ES-I3 (cell line): ENCODE data around the gene CALY.

Experiments
- H3K36me3 ChIP-seq: 2 replicates; pipeline ENCODE4 v1.6.1; 2013; ENCODE audit warnings: mild to moderate bottlenecking, low read length, control low read depth, moderate library complexity; ENCODE audit not compliant: insufficient read depth
- H3K4me1 ChIP-seq: 2 replicates; pipeline ENCODE4 v1.6.1; 2013; ENCODE audit warnings: mild to moderate bottlenecking, control low read depth, low read length; ENCODE audit not compliant: insufficient read depth
- H3K9ac ChIP-seq: 2 replicates; pipeline ENCODE4 v1.6.1; 2013; ENCODE audit warnings: low read depth, mild to moderate bottlenecking, low read length, moderate library complexity
- H3K9me3 ChIP-seq: 2 replicates; pipeline ENCODE4 v1.6.1; 2013; ENCODE audit warnings: mild to moderate bottlenecking, low read length, moderate library complexity; ENCODE audit not compliant: control insufficient read depth, insufficient read depth

Gene CALY

DNA sequence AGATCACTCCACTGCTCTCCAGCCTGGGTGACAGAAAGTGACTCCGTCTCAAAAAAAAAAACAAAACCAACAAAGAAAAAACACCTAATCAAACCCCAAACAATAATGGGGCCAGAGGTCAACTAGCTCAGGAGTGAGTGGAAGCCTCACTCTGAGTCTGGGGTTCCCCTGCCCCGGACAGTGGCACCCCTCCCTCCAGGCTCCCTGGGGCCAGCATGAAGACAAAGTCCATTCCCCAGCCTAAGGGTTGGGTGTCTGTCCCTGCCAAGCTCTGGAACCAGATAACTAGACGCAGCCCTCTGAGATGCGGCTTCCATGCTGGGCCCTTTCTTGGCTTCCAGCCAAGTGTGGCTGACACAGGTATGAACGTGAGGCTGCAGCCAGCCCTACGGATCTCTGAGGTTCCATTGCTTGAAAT lies 22.9 kb upstream of the CALY start:
- H3K9ac ChIP-seq = no peak overlapping the region
- no peaks in the 10 kb centered on the region; the same call in 1 of the 2 replicates for H3K36me3 ChIP-seq
- H3K4me1 ChIP-seq = no peaks in the 10 kb centered on the region
- H3K9me3 ChIP-seq = no peaks in the 10 kb centered on the region

DNA sequence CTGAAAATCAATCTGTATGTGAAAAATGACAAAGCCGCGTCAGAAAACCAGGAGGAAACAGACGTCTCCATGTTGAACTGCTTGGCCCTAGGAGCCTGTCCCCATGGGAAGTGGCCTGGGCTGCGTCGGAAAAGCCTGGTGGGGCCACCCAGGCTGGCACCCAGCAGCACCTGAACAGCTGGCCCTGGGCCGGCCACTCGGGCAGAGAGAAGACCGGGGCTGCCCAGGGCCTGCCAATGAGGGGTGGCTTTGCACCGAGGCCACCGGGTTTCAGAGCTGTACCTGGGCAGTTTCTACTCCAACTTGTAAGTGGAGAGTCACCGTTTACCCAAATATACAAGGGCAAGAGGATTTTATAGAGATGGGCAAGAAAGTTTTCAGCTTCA lies 22.2 kb upstream of the CALY start:
- no peak overlapping the region for H3K9ac ChIP-seq
- H3K4me1 ChIP-seq = no peaks in the 10 kb centered on the region
- no peaks in the 10 kb centered on the region; the same call in 1 of the 2 replicates for H3K36me3 ChIP-seq
- no peaks in the 10 kb centered on the region for H3K9me3 ChIP-seq

DNA sequence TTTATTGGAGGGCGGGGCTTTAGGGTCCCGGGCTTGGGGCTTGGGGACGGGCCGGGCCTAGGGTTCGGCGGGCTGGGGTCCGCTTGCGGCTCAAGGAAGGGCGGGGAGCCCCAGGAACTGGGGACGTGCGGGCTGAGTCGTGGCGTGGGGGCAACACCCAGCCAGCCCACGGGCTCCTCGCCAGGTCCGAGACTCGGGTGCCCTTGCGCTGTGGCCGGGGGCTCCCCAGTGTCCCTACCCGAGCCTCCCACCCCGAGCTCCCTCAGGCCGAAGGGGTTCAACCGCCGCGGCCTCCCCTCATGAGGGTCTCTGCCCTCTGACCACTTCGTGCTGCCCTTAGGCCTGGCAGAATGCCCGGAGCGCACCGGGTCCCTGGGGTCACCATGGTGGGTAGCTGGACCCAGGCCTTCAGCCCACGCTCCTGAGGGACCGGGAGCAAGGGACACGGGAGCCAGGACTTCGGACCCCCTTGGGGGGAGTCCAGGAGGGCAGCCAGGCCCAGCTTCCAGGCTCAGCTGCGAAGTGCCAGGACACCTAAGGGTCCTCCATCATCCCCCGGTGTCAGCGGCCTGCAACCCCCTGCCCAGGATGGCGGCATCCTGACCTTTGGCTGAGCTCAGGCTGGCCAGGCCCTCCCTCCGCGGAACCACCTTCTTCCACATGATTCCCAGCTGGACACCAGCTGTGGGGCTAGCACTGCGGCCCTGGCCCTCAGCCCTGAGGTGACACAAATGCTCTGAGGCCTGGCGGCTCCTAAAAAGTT lies 21.6 kb upstream of the CALY start:
- Histone ChIP-seq H3K36me3 (no peaks in the 10 kb centered on the region; the same call in 1 of the 2 replicates), H3K9ac (no peak overlapping the region; the same call in 1 of the 2 replicates), H3K4me1 (no peaks in the 10 kb centered on the region), H3K9me3 (no peaks in the 10 kb centered on the region)

DNA sequence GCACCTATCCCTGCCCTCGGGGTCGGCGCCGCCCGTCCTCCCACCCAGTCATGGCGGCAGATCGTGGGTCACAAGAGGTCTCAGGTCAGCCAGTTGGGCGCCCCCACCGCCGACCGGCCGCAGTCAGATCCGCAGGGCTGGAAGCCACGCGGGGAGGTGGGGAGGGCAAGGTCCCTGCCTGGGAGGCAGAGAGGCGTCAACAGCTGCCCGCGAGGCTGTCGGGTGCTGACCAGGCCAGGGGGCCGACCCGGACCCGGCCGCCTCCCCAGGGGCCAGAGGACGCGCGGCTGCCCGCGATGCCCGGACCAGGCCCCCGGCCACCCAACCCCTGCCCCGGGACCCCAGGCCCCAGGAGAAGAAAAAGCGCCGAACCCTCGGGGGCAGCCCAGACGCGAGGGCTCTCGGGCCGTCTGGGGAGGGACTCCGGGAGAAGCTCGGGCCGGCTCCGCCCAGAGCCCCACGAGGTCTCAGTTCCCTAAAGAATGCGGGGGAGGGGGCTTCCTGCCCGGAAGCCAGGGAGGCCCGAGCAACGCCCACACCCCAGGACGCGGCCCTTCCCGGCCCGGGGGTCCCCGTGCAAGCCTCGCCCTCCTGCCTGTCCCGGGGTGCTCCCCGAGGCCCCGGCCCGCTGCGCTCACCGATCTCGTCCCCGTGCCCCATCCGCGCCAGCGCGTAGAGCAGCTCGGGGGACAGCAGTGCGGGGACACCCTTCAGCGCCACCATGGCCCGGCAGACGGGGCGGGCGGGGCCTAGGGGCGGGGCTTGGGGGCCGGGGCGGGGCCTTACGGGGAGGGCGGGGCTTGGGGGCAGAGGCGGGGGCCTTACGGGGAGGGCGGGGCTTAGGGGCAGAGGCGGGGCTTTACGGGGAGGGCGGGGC lies 20.8 kb upstream of the CALY start, which contains the start of gene FUOM:
TSS of gene FUOM (minus strand) at position 735 of the 877 bp plus-strand sequence. CDS start at position 723, 12 bp downstream.
- Histone ChIP-seq H3K9ac (peak within 1 kb of the TSS; percentile 91), H3K36me3 (no peaks in the 10 kb centered on the region), H3K9me3 (no peaks in the 10 kb centered on the region), H3K4me1 (no peaks in the 10 kb centered on the region)

DNA sequence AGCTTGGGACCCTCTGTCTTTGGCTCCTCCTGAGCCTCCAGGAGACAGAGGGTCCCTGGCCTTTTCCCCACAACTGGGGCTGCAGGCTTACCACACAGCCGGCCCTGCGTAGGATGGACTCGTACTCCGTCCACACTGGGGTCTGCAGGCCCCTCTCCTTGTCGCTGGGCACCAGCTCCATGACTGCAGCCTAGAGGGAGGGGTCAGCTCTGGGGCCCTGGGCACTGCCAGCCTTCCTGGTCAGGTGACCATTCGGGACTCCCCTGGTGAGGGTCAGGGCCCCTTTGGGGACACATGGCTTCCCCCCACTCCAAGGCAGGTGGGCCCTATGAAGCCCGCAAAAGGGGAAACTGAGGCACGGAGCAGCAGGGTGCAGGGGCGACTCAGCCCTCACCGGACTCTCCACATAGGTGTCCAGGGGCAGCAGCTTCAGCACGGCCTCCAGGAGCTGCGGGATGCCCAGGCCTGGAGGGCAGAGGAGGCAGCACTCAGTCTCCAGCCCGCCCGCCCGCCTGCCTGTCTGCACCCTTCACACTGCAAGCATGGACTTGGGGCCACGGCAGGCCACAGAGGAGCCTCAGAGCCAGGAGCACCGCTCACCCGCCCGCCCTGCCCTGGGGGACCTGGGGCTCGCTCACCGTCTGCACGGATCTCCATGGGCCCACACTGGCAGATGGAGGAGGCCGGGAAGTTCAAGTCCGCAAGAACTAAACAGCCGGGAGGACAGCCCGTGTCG lies 20.0 kb upstream of the CALY start:
- Histone ChIP-seq H3K9ac (peak overlapping the region; percentile 91), H3K4me1 (no peaks in the 10 kb centered on the region; the same call in 1 of the 2 replicates), H3K36me3 (no peaks in the 10 kb centered on the region), H3K9me3 (no peaks in the 10 kb centered on the region)

DNA sequence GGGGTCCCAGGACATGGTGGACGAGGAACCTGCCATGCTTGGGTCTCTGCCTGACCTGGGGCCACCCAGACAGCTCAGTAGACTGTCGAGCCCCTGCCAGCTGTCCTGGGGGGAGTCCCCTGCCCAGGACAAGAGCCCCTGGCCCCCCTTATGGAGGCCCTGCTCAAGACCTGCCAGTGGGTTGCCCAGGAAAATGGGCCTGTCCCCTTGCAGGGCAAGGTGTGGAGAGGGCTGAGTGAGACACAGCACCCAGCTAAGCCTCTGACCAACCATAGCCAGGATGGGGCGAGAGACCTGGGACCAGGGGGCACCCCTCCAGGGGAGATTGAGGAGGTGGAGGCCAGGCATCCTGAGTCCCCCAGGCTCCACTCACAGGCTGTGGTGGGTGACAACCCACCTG lies 19.3 kb upstream of the CALY start:
- Histone ChIP-seq H3K9ac (no peak overlapping the region), H3K36me3 (no peaks in the 10 kb centered on the region), H3K9me3 (no peaks in the 10 kb centered on the region), H3K4me1 (no peaks in the 10 kb centered on the region; the same call in 1 of the 2 replicates)

DNA sequence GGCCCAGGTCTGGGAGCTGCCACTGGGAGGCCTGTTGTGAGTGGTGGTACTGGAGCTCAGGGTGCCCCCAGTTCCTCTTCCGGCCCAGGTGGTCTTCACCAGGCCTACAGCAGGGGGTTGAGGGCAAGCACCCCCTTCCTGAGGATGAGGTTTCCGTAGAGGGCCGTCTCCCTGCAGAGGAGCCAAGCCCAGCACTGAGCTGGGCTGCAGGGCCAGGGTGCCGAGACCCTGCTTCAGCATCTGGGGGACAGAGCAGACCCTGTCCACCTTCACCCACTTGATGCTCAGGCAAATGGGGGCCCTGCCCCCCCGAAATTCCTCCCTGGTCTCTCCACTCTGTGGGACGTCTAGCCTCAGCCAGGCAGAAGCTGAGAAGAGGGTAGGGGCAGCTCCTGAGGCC lies 18.6 kb upstream of the CALY start:
- no peaks in the 10 kb centered on the region for H3K36me3 ChIP-seq
- no peaks in the 10 kb centered on the region for H3K9me3 ChIP-seq
- H3K9ac ChIP-seq = no peak overlapping the region
- H3K4me1 ChIP-seq = no peaks in the 10 kb centered on the region; the same call in 1 of the 2 replicates

DNA sequence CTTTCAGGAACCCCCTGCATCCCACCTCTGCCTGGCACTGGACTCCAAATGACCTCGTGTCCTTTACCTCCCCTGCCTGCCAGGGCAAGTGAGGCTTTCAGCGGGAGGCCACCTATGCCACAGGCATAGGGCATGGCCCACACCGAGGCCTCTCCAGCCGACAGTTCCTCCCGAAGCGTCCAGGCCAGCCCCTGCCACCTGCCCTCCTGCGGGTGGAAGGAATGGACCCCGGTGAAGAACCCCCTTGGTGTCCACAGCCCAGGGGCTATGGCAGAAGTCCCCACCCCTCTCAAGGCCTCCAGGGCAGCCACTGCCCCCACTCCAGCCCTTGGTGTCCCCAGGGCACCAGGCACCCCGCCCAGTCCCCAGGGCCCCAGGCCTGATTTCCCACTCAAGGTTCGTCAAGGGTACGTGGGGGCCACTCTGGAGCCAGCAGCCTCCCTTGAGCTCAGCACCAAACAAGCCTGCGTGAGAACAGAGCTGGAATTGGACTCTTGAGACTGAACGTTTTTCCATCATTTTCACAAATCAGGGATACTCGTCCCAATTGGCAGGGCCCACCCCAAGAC lies 18.1 kb upstream of the CALY start:
- no peak overlapping the region for H3K9ac ChIP-seq
- no peaks in the 10 kb centered on the region; the same call in 1 of the 2 replicates for H3K4me1 ChIP-seq
- no peaks in the 10 kb centered on the region for H3K36me3 ChIP-seq
- H3K9me3 ChIP-seq = no peaks in the 10 kb centered on the region

DNA sequence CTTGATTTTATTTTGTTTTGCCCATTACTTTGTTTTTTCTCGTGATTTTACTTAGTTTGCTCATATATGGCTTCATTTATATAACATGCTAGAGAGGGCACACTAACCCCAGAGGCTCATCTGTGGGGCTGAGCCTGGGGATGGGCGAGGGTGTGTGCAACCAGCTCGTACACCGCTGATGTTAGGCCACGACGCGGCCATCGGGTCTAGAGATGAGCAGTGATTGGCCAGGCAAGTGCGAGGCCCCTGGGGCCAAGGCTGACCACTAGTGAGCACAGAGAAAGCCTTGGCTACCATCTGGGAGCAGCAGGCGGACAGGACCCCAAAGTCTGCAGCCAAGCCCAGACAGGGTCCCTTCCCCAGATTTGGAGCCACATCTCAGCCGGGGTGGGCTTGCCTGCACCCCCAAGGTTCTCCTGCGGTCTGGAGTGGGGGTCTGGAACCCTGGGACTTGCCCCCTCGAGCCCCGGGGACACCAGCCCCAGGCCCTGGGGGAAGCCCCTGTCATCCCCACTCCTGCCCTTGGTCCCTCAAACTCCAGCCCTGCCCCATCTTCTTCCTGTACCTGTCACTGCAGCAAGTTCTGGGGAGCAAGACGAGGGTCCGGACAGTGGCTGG lies 17.4 kb upstream of the CALY start:
- no peak overlapping the region for H3K9ac ChIP-seq
- H3K9me3 ChIP-seq = no peaks in the 10 kb centered on the region
- H3K4me1 ChIP-seq = no peaks in the 10 kb centered on the region; the same call in 1 of the 2 replicates
- no peaks in the 10 kb centered on the region for H3K36me3 ChIP-seq

DNA sequence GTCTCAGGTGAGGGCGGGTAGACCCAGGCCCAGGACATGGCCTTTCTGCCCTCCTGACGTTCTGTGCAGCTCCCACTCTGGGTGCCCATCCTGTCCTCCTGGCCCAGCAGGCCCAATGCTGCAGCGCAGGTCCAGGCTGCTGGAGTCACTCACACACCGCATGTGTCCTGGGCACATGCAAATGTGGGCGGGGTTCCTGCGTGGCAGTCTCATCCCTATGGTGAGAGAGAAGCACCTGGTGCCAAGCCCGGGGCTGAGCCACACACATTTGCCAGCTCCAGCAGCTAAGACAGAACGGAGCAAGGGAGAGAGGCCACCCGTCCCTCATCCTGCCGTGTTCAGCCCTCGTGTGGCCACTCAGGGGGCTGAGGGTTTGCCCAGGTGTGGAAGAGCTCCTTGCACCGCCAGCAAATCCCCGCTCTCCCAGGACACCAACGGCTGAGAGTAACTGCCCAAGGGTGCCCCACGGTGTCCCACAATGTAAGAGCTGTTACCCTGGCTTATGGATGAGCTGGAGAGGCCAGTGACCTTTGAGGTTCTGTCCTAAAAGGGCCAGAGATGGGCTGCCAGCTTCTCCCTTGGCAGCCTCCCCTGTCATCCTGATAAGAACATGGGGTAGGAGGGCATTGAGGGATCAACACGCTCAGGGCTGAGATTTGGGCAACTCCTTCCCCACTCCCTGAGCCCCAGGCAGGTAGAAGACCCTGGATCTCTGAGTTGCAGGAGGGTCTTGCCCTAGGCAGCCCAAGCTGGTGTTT lies 16.7 kb upstream of the CALY start:
- Histone ChIP-seq H3K4me1 (no peaks in the 10 kb centered on the region; the same call in 1 of the 2 replicates), H3K36me3 (no peaks in the 10 kb centered on the region), H3K9me3 (no peaks in the 10 kb centered on the region), H3K9ac (no peak overlapping the region)

DNA sequence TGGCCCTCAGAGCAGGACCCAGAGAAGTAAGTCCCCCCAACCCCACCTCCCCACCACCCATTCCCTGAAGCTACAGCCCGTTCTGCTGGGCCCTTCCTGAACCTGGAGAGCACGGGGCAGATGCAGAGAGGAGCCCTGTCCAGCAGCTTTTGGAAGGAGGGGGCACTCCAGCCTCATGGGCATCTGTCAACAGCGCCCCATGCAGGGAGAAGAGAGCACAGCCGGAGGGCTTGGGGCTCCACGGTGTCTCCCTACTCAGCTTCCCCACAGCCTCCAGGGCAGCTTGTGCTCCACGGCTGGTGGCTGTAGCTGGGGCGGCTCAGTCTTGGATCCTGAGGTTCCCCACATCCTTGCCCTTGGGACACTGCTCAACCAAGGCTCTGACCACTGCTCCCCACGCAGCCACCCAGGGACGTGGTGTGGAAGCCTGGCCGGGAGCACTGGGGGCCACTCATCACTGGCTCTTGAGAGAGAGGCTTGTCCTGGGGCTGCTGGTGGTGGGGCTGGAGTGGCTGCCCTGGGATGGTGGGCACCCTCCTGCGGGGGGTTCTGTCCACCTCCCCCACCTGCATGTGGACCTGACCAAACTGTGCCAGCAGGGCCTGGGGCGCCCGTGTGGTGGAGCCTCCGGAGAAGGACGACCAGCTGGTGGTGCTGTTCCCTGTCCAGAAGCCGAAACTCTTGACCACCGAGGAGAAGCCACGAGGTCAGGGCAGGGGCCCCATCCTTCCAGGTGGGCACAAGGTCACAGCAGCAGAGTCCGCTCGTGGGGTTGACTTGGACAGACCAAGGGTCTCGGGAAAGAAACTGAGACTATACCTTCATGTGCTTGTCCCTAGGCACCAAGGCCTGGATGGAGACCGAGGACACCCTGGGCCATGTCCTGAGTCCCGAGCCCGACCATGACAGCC lies 15.0 kb upstream of the CALY start:
- H3K9me3 ChIP-seq = no peaks in the 10 kb centered on the region
- no peak overlapping the region for H3K9ac ChIP-seq
- no peaks in the 10 kb centered on the region for H3K36me3 ChIP-seq
- H3K4me1 ChIP-seq = peaks cover 3% of the 10 kb centered on the region; the same call in 1 of the 2 replicates

DNA sequence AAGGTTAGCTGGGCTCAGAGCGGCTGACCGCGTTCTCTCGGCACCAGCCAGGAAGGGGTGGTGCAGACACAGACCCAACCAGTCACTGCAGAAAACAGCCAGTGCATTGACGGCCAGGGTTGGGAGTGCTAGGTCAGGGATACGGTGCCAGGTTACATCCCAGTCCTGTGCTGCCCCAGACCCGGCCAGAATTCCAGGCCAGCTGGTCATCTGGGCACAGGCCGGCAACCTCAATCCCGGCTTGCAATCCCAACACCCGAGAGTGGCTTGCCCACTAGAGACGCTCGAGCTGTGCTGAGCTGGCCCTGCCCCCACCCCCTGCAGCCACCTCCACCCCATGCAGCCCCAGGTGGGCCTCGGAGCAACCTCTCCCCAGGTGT lies 14.2 kb upstream of the CALY start:
- H3K9ac ChIP-seq = no peak overlapping the region
- peaks cover 3% of the 10 kb centered on the region; the same call in 1 of the 2 replicates for H3K4me1 ChIP-seq
- H3K9me3 ChIP-seq = no peaks in the 10 kb centered on the region
- H3K36me3 ChIP-seq = no peaks in the 10 kb centered on the region
